MM.1S (cell line): Measurements from ENCODE around the gene NME3.

Experiments
- CTCF ChIP-seq: fragments of 300-600 bp; sonication (generic); IDR thresholded peaks from 2 replicates; pipeline ENCODE4 v1.5.1; 2016; ENCODE audit warnings: antibody characterized with exemption, low read length, mixed read lengths
- EZH2 ChIP-seq: fragments of 300-600 bp; sonication (generic); optimal IDR thresholded peaks from 2 replicates; pipeline ENCODE3; 2017; ENCODE audit warnings: low read depth, mild to moderate bottlenecking, antibody characterized with exemption, low read length, mixed read lengths
- EZH2phosphoT487 ChIP-seq: fragments of 300-600 bp; sonication (generic); IDR thresholded peaks from 2 replicates; pipeline ENCODE4 v1.6.1; 2018; ENCODE audit warnings: antibody characterized with exemption, low read length

GRCh38 chr16:1779741-1780676 lies 8.7 kb upstream of the NME3 start:
- TF ChIP-seq EZH2 (no peak), CTCF (no peak), EZH2phosphoT487 (no peak)
